Measurements from ENCODE around the gene HSPE1.
A peak's percentile ranks its signal among the peaks of the same experiment; 100 is the strongest.

HSPE1 gene

GRCh38 chr2:197500503-197501131 lies 438 bp downstream of the HSPE1 start:
- Histone ChIP-seq H3K4me1 (ENCODE audit: control insufficient read depth, low read depth, low read length) (peaks cover 27% of the 10 kb centered on the region), H3K9me3 (ENCODE audit: control insufficient read depth, low read depth, low read length) (no peaks in the 10 kb centered on the region), H3K4me3 (ENCODE audit: low read length) (peak overlapping the region; percentile 92), H3K36me3 (ENCODE audit: control insufficient read depth, low read depth, low read length) (peaks cover 67% of the 10 kb centered on the region), H3K27me3 (ENCODE audit: control insufficient read depth, insufficient read depth, low read length) (no peaks in the 10 kb centered on the region), H3K9ac (ENCODE audit: low read length) (peak overlapping the region; percentile 88), H3K27ac (ENCODE audit: low read length) (peak overlapping the region; percentile 65)

- no peaks in the 10 kb centered on the region for H3K27me3 ChIP-seq (ENCODE audit: control insufficient read depth, insufficient read depth, low read length)
- H3K9ac ChIP-seq (ENCODE audit: low read length), result peak overlapping the region; percentile 22
- no peaks in the 10 kb centered on the region for H3K9me3 ChIP-seq (ENCODE audit: control insufficient read depth, low read depth, low read length)
- no peak overlapping the region for H3K27ac ChIP-seq (ENCODE audit: low read length)
- peak overlapping the region; percentile 92 for H3K4me3 ChIP-seq (ENCODE audit: low read length)
- H3K36me3 ChIP-seq (ENCODE audit: control insufficient read depth, low read depth, low read length), result peaks cover 56% of the 10 kb centered on the region
- H3K4me1 ChIP-seq (ENCODE audit: control insufficient read depth, low read depth, low read length), result peaks cover 18% of the 10 kb centered on the region
Measured at GRCh38 chr2:197502201-197502600, 2.0 kb downstream of the HSPE1 start.

- peaks cover 13% of the 10 kb centered on the region for H3K4me1 ChIP-seq (ENCODE audit: control insufficient read depth, low read depth, low read length)
- H3K27ac ChIP-seq (ENCODE audit: low read length), result no peak overlapping the region
- H3K9ac ChIP-seq (ENCODE audit: low read length), result peak overlapping the region; percentile 22
- H3K36me3 ChIP-seq (ENCODE audit: control insufficient read depth, low read depth, low read length), result peaks cover 51% of the 10 kb centered on the region
- no peaks in the 10 kb centered on the region for H3K9me3 ChIP-seq (ENCODE audit: control insufficient read depth, low read depth, low read length)
- peak overlapping the region; percentile 92 for H3K4me3 ChIP-seq (ENCODE audit: low read length)
- no peaks in the 10 kb centered on the region for H3K27me3 ChIP-seq (ENCODE audit: control insufficient read depth, insufficient read depth, low read length)
Measured at GRCh38 chr2:197502685-197503084, 2.5 kb downstream of the HSPE1 start.

GRCh38 chr2:197504000-197504399 lies 3.8 kb downstream of the HSPE1 start:
- no peak overlapping the region for H3K27ac ChIP-seq (ENCODE audit: low read length)
- H3K9ac ChIP-seq (ENCODE audit: low read length), result no peak overlapping the region
- no peaks in the 10 kb centered on the region for H3K9me3 ChIP-seq (ENCODE audit: control insufficient read depth, low read depth, low read length)
- no peaks in the 10 kb centered on the region for H3K27me3 ChIP-seq (ENCODE audit: control insufficient read depth, insufficient read depth, low read length)
- H3K4me1 ChIP-seq (ENCODE audit: control insufficient read depth, low read depth, low read length), result peaks cover 7% of the 10 kb centered on the region
- H3K4me3 ChIP-seq (ENCODE audit: low read length), result no peak overlapping the region
- H3K36me3 ChIP-seq (ENCODE audit: control insufficient read depth, low read depth, low read length), result peaks cover 41% of the 10 kb centered on the region

- Histone ChIP-seq H3K27ac (ENCODE audit: low read length) (no peak overlapping the region), H3K27me3 (ENCODE audit: control insufficient read depth, insufficient read depth, low read length) (no peaks in the 10 kb centered on the region), H3K9ac (ENCODE audit: low read length) (no peak overlapping the region), H3K36me3 (ENCODE audit: control insufficient read depth, low read depth, low read length) (peaks cover 41% of the 10 kb centered on the region), H3K4me1 (ENCODE audit: control insufficient read depth, low read depth, low read length) (peaks cover 7% of the 10 kb centered on the region), H3K9me3 (ENCODE audit: control insufficient read depth, low read depth, low read length) (no peaks in the 10 kb centered on the region), H3K4me3 (ENCODE audit: low read length) (no peak overlapping the region)
Measured at GRCh38 chr2:197504512-197504911, 4.3 kb downstream of the HSPE1 start.

- Histone ChIP-seq H3K27ac (ENCODE audit: low read length) (no peak overlapping the region), H3K36me3 (ENCODE audit: control insufficient read depth, low read depth, low read length) (peaks cover 39% of the 10 kb centered on the region), H3K9me3 (ENCODE audit: control insufficient read depth, low read depth, low read length) (no peaks in the 10 kb centered on the region), H3K4me3 (ENCODE audit: low read length) (no peak overlapping the region), H3K27me3 (ENCODE audit: control insufficient read depth, insufficient read depth, low read length) (no peaks in the 10 kb centered on the region), H3K4me1 (ENCODE audit: control insufficient read depth, low read depth, low read length) (peaks cover 7% of the 10 kb centered on the region), H3K9ac (ENCODE audit: low read length) (no peak overlapping the region)
Measured at GRCh38 chr2:197506658-197507057, 6.5 kb downstream of the HSPE1 start.

GRCh38 chr2:197513915-197514314 lies 13.7 kb downstream of the HSPE1 start:
- H3K36me3 ChIP-seq (ENCODE audit: control insufficient read depth, low read depth, low read length), result no peaks in the 10 kb centered on the region
- no peak overlapping the region for H3K27ac ChIP-seq (ENCODE audit: low read length)
- no peak overlapping the region for H3K9ac ChIP-seq (ENCODE audit: low read length)
- H3K4me1 ChIP-seq (ENCODE audit: control insufficient read depth, low read depth, low read length), result peaks cover 12% of the 10 kb centered on the region
- no peaks in the 10 kb centered on the region for H3K9me3 ChIP-seq (ENCODE audit: control insufficient read depth, low read depth, low read length)
- no peaks in the 10 kb centered on the region for H3K27me3 ChIP-seq (ENCODE audit: control insufficient read depth, insufficient read depth, low read length)
- no peak overlapping the region for H3K4me3 ChIP-seq (ENCODE audit: low read length)

- no peaks in the 10 kb centered on the region for H3K27me3 ChIP-seq (ENCODE audit: control insufficient read depth, insufficient read depth, low read length)
- no peaks in the 10 kb centered on the region for H3K9me3 ChIP-seq (ENCODE audit: control insufficient read depth, low read depth, low read length)
- H3K4me3 ChIP-seq (ENCODE audit: low read length), result peak overlapping the region; percentile 92
- H3K36me3 ChIP-seq (ENCODE audit: control insufficient read depth, low read depth, low read length), result no peaks in the 10 kb centered on the region
- no peak overlapping the region for H3K27ac ChIP-seq (ENCODE audit: low read length)
- peaks cover 12% of the 10 kb centered on the region for H3K4me1 ChIP-seq (ENCODE audit: control insufficient read depth, low read depth, low read length)
- peak overlapping the region; percentile 69 for H3K9ac ChIP-seq (ENCODE audit: low read length)
Measured at GRCh38 chr2:197514754-197515153, 14.6 kb downstream of the HSPE1 start.

- H3K4me3 ChIP-seq (ENCODE audit: low read length), result peak overlapping the region; percentile 92
- no peaks in the 10 kb centered on the region for H3K36me3 ChIP-seq (ENCODE audit: control insufficient read depth, low read depth, low read length)
- H3K27ac ChIP-seq (ENCODE audit: low read length), result peak overlapping the region; percentile 37
- no peaks in the 10 kb centered on the region for H3K27me3 ChIP-seq (ENCODE audit: control insufficient read depth, insufficient read depth, low read length)
- peak overlapping the region; percentile 69 for H3K9ac ChIP-seq (ENCODE audit: low read length)
- peaks cover 17% of the 10 kb centered on the region for H3K4me1 ChIP-seq (ENCODE audit: control insufficient read depth, low read depth, low read length)
- no peaks in the 10 kb centered on the region for H3K9me3 ChIP-seq (ENCODE audit: control insufficient read depth, low read depth, low read length)
Measured at GRCh38 chr2:197515315-197515738, 15.1 kb downstream of the HSPE1 start.

- H3K9ac ChIP-seq (ENCODE audit: low read length), result peak within 1 kb of the TSS; percentile 73
- H3K9me3 ChIP-seq (ENCODE audit: control insufficient read depth, low read depth, low read length), result no peaks in the 10 kb centered on the region
- H3K4me1 ChIP-seq (ENCODE audit: control insufficient read depth, low read depth, low read length), result peaks cover 18% of the 10 kb centered on the region
- no peaks in the 10 kb centered on the region for H3K27me3 ChIP-seq (ENCODE audit: control insufficient read depth, insufficient read depth, low read length)
- no peaks in the 10 kb centered on the region for H3K36me3 ChIP-seq (ENCODE audit: control insufficient read depth, low read depth, low read length)
- peak within 1 kb of the TSS; percentile 37 for H3K27ac ChIP-seq (ENCODE audit: low read length)
- peak within 1 kb of the TSS; percentile 92 for H3K4me3 ChIP-seq (ENCODE audit: low read length)
Measured at GRCh38 chr2:197515739-197516392, 15.7 kb downstream of the HSPE1 start, which contains the start of gene MOB4. MOB4 (plus strand) TSS chr2:197516066; CDS start chr2:197516087, 21 bp downstream.

- H3K9me3 ChIP-seq (ENCODE audit: control insufficient read depth, low read depth, low read length), result no peaks in the 10 kb centered on the region
- H3K27me3 ChIP-seq (ENCODE audit: control insufficient read depth, insufficient read depth, low read length), result no peaks in the 10 kb centered on the region
- H3K4me1 ChIP-seq (ENCODE audit: control insufficient read depth, low read depth, low read length), result peaks cover 20% of the 10 kb centered on the region
- peak overlapping the region; percentile 92 for H3K4me3 ChIP-seq (ENCODE audit: low read length)
- H3K27ac ChIP-seq (ENCODE audit: low read length), result no peak overlapping the region
- H3K9ac ChIP-seq (ENCODE audit: low read length), result peak overlapping the region; percentile 73
- no peaks in the 10 kb centered on the region for H3K36me3 ChIP-seq (ENCODE audit: control insufficient read depth, low read depth, low read length)
Measured at GRCh38 chr2:197516393-197516761, 16.2 kb downstream of the HSPE1 start.

GRCh38 chr2:197517150-197517549 lies 17.0 kb downstream of the HSPE1 start:
- Histone ChIP-seq H3K9ac (ENCODE audit: low read length) (peak overlapping the region; percentile 73), H3K36me3 (ENCODE audit: control insufficient read depth, low read depth, low read length) (no peaks in the 10 kb centered on the region), H3K27me3 (ENCODE audit: control insufficient read depth, insufficient read depth, low read length) (no peaks in the 10 kb centered on the region), H3K27ac (ENCODE audit: low read length) (no peak overlapping the region), H3K9me3 (ENCODE audit: control insufficient read depth, low read depth, low read length) (no peaks in the 10 kb centered on the region), H3K4me1 (ENCODE audit: control insufficient read depth, low read depth, low read length) (peaks cover 20% of the 10 kb centered on the region), H3K4me3 (ENCODE audit: low read length) (peak overlapping the region; percentile 92)

All from iPS-18a (cell line).